ENCODE data around the gene C16orf86.

Gene C16orf86

DNA sequence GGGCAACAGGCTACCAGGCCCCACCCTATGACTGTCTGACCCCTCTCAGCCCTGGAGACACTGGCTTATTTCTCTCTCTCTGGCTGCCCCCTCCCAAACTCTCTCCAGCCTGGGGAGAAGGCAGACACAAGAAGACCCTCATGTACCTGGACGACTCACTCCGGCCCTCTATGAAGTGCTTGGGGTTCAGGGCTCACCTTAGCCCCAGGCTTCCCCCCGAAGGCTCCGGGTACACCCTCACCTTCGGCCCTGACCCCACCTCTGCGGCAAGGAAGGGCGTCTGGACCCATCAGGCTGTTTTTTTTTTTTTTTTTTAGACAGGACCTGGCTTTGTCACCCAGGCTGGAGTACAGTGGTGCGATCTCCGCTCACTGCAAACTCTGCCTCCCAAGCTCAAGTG lies 22.6 kb upstream of the C16orf86 start:
- peaks cover under 1% of the 10 kb centered on the region; the same call in 1 of the 2 replicates for H3K36me3 ChIP-seq (replicated peaks; ENCODE audit: insufficient read depth, low read length)
- DNase-seq = no peak
- no peak overlapping the region for H3K27ac ChIP-seq (ENCODE audit: low read length)
- H3K27me3 ChIP-seq (replicated peaks; ENCODE audit: insufficient read depth, low read length) = no peaks in the 10 kb centered on the region
- peaks cover 8% of the 10 kb centered on the region for H3K4me1 ChIP-seq (ENCODE audit: low read length)
- no peaks in the 10 kb centered on the region for H3F3A ChIP-seq (ENCODE audit: insufficient read depth, low read length)
- peaks cover 27% of the 10 kb centered on the region for H3K79me2 ChIP-seq (ENCODE audit: low read length)
- no peaks in the 10 kb centered on the region for H3K9me2 ChIP-seq (replicated peaks; ENCODE audit: insufficient read depth, low read length)
- H3K4me3 ChIP-seq (ENCODE audit: low read length) = no peak overlapping the region
- H3K9ac ChIP-seq (ENCODE audit: low read length) = no peak overlapping the region
- H3K9me3 ChIP-seq (replicated peaks; ENCODE audit: insufficient read depth, low read length) = no peaks in the 10 kb centered on the region
- no peak overlapping the region for H2AFZ ChIP-seq (ENCODE audit: low read length)
- no peaks in the 10 kb centered on the region for H4K20me1 ChIP-seq (ENCODE audit: insufficient read depth, low read length)
- H3K4me2 ChIP-seq (ENCODE audit: low read depth, low read length) = peak overlapping the region; percentile 100; the same call in 1 of the 2 replicates
- TF ChIP-seq, protein P1, sequence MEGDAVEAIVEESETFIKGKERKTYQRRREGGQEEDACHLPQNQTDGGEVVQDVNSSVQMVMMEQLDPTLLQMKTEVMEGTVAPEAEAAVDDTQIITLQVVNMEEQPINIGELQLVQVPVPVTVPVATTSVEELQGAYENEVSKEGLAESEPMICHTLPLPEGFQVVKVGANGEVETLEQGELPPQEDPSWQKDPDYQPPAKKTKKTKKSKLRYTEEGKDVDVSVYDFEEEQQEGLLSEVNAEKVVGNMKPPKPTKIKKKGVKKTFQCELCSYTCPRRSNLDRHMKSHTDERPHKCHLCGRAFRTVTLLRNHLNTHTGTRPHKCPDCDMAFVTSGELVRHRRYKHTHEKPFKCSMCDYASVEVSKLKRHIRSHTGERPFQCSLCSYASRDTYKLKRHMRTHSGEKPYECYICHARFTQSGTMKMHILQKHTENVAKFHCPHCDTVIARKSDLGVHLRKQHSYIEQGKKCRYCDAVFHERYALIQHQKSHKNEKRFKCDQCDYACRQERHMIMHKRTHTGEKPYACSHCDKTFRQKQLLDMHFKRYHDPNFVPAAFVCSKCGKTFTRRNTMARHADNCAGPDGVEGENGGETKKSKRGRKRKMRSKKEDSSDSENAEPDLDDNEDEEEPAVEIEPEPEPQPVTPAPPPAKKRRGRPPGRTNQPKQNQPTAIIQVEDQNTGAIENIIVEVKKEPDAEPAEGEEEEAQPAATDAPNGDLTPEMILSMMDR (IDR thresholded peaks at IDR 0.05; ENCODE audit: low read length) = no peak
- TF ChIP-seq EZH2phosphoT487 (IDR thresholded peaks at IDR 0.05; ENCODE audit: low read length) = no peak
- TF ChIP-seq EZH2 (optimal IDR thresholded peaks at IDR 0.05; ENCODE audit: low read depth, low read length) = no peak

- Histone ChIP-seq H3K27me3 (replicated peaks; ENCODE audit: insufficient read depth, low read length) (no peaks in the 10 kb centered on the region), H3F3A (ENCODE audit: insufficient read depth, low read length) (no peaks in the 10 kb centered on the region), H3K79me2 (ENCODE audit: low read length) (peaks cover 30% of the 10 kb centered on the region), H3K9ac (ENCODE audit: low read length) (peak overlapping the region; percentile 95), H3K4me2 (ENCODE audit: low read depth, low read length) (peak overlapping the region; percentile 100), H3K27ac (ENCODE audit: low read length) (peak overlapping the region; percentile 45; the same call in 1 of the 2 replicates), H2AFZ (ENCODE audit: low read length) (peak overlapping the region; percentile 96), H3K9me3 (replicated peaks; ENCODE audit: insufficient read depth, low read length) (no peaks in the 10 kb centered on the region), H3K36me3 (replicated peaks; ENCODE audit: insufficient read depth, low read length) (no peaks in the 10 kb centered on the region), H3K9me2 (replicated peaks; ENCODE audit: insufficient read depth, low read length) (no peaks in the 10 kb centered on the region), H4K20me1 (ENCODE audit: insufficient read depth, low read length) (no peaks in the 10 kb centered on the region), H3K4me1 (ENCODE audit: low read length) (peaks cover 8% of the 10 kb centered on the region), H3K4me3 (ENCODE audit: low read length) (peak overlapping the region; percentile 91)
- no peak for DNase-seq
- no peak for TF ChIP-seq EZH2 (optimal IDR thresholded peaks at IDR 0.05; ENCODE audit: low read depth, low read length)
- TF ChIP-seq, protein P1 (IDR thresholded peaks at IDR 0.05; ENCODE audit: low read length) = no peak
- no peak for TF ChIP-seq EZH2phosphoT487 (IDR thresholded peaks at IDR 0.05; ENCODE audit: low read length)
Measured at GRCh38 chr16:67645397-67646121, 21.1 kb upstream of the C16orf86 start.

GRCh38 chr16:67647111-67647651 lies 19.4 kb upstream of the C16orf86 start:
- H3K9ac ChIP-seq (ENCODE audit: low read length) = no peak overlapping the region
- no peak overlapping the region for H3K4me2 ChIP-seq (ENCODE audit: low read depth, low read length)
- H3K9me2 ChIP-seq (replicated peaks; ENCODE audit: insufficient read depth, low read length) = no peaks in the 10 kb centered on the region
- H3K79me2 ChIP-seq (ENCODE audit: low read length) = peaks cover 30% of the 10 kb centered on the region
- H3K9me3 ChIP-seq (replicated peaks; ENCODE audit: insufficient read depth, low read length) = no peaks in the 10 kb centered on the region
- no peak overlapping the region for H2AFZ ChIP-seq (ENCODE audit: low read length)
- H3K4me1 ChIP-seq (ENCODE audit: low read length) = peaks cover 8% of the 10 kb centered on the region
- no peaks in the 10 kb centered on the region for H3K36me3 ChIP-seq (replicated peaks; ENCODE audit: insufficient read depth, low read length)
- H3K4me3 ChIP-seq (ENCODE audit: low read length) = no peak overlapping the region
- TF ChIP-seq, protein P1 (IDR thresholded peaks at IDR 0.05; ENCODE audit: low read length) = no peak
- TF ChIP-seq EZH2phosphoT487 (IDR thresholded peaks at IDR 0.05; ENCODE audit: low read length) = no peak
- TF ChIP-seq EZH2 (optimal IDR thresholded peaks at IDR 0.05; ENCODE audit: low read depth, low read length) = no peak
- H4K20me1 ChIP-seq (ENCODE audit: insufficient read depth, low read length) = no peaks in the 10 kb centered on the region
- H3K27ac ChIP-seq (ENCODE audit: low read length) = no peak overlapping the region
- H3F3A ChIP-seq (ENCODE audit: insufficient read depth, low read length) = no peaks in the 10 kb centered on the region
- DNase-seq = no peak
- H3K27me3 ChIP-seq (replicated peaks; ENCODE audit: insufficient read depth, low read length) = no peaks in the 10 kb centered on the region

Measured in MM.1S (cell line).